Activated T-helper 17 cell treated with anti-CD3 and anti-CD28 coated beads, Interleukin-2, amount 50 U/mL, for 72 hours (primary cell): ENCODE measurements around the gene GNRH2. TPM values are rescaled to one million over a fixed set of nuclear protein-coding genes. Genes with fewer than 3 reads are reported as not detected.
A peak's percentile ranks its signal among the peaks of the same experiment; 100 is the strongest.
"Not testable (repeated sequence)": the region's sequence is repeated elsewhere in the genome, so short reads cannot be mapped to it uniquely, and the experiment has no call there.

Experiments used
- ATAC-seq: fragments of 150-1000 bp; cut with Tn5 transposase; replicated peaks from 2 replicates; pipeline ENCODE4 v1.10.0; 2021; ENCODE audit warnings: mild to moderate bottlenecking, moderate library complexity
- H3K27ac Mint-ChIP-seq: one replicate; pipeline ENCODE4 v1.8.0; 2022; ENCODE audit warnings: mixed read lengths
- H3K27me3 Mint-ChIP-seq: one replicate; pipeline ENCODE4 v1.8.0; 2022; ENCODE audit warnings: mixed read lengths
- H3K36me3 Mint-ChIP-seq: one replicate; pipeline ENCODE4 v1.8.0; 2022; ENCODE audit warnings: low read depth, mild to moderate bottlenecking, mixed read lengths
- H3K4me1 Mint-ChIP-seq: one replicate; pipeline ENCODE4 v1.8.0; 2022; ENCODE audit warnings: mixed read lengths
- H3K4me3 Mint-ChIP-seq: one replicate; pipeline ENCODE4 v1.8.0; 2022; ENCODE audit warnings: mild to moderate bottlenecking, mixed read lengths
- H3K9me3 Mint-ChIP-seq: one replicate; pipeline ENCODE4 v1.8.0; 2022; ENCODE audit warnings: mixed read lengths
- total RNA-seq, 2 donors: library from RNA; stranded (reverse); gene quantifications; one replicate each; pipeline ENCODE4 v1.2.3, GENCODE V29; 2022

Gene GNRH2
- total RNA-seq, 2 donors from 2014 or later: 0.61 to 13.7 TPM

DNA sequence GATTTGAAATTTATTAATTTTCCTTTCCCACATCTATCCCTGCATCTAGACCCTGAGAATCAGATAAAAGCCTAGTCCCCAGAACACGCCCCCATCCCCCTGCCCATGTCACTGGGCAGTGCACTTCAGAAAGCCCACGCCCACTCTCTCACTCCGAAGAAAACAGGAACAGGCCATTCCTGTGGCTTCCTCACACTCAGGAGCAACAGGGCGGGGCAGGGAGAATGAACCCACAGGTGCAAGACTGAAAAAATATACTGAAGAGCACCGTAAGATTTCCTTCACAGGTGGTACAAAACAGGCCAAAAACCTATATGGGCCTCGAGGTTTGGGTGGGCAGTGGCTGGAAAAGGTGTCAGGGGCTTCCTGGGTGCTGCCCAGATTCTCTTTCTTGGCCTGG lies 31.4 kb downstream of the GNRH2 start:
- H3K36me3 Mint-ChIP-seq: no peaks in the 10 kb centered on the region
- no peak for ATAC-seq
- H3K27me3 Mint-ChIP-seq: no peaks in the 10 kb centered on the region
- peaks cover 10% of the 10 kb centered on the region for H3K4me1 Mint-ChIP-seq
- H3K4me3 Mint-ChIP-seq: no peak overlapping the region
- H3K27ac Mint-ChIP-seq: no peak overlapping the region
- H3K9me3 Mint-ChIP-seq: no peaks in the 10 kb centered on the region

DNA sequence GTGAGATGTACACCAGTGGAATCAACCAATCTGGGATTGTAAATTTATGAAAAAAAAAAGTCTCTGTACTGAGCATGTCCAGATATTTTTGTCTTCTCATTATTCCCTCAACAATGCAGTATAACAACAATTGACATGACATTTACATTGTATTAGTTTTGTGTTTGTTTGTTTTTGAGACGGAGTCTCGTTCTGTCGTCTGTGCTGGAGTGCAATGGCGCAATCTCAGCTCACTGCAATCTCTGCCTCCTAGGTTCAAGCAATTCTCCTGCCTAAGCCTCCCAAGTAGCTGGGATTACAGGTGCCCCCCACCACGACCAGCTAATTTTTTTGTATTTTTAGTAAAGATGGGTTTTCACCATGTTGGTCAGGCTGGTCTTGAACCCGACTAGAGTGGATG lies 31.9 kb downstream of the GNRH2 start:
- not testable (repeated sequence) for H3K9me3 Mint-ChIP-seq, H3K4me3 Mint-ChIP-seq, H3K27ac Mint-ChIP-seq, H3K36me3 Mint-ChIP-seq, H3K27me3 Mint-ChIP-seq, ATAC-seq
- peaks cover 10% of the 10 kb centered on the region for H3K4me1 Mint-ChIP-seq

DNA sequence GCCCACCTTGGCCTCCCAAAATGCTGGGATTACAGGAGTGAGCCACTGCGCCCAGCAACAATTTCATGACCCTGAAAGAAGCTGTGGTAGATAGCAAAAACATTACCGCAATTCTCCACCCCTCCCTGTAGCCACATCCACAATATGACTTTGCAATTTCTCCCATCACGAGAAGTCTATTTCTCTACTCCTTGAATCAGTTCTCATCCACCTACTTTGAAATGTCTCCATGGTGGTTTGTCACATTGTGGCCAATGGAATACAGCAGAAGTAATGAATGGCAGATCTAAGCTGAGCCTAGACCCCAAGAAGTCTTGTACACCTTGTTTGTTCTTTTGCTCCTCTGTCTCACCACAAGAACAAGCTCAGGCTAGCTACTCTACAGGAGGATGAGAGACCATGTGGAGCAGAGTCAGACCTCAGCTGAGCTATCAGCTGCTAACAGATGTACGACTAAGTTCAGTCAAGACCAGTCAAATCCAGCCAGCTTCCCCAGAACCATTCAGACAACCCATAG lies 34.3 kb downstream of the GNRH2 start:
- no peaks in the 10 kb centered on the region for H3K9me3 Mint-ChIP-seq
- H3K27ac Mint-ChIP-seq: no peak overlapping the region
- H3K36me3 Mint-ChIP-seq: no peaks in the 10 kb centered on the region
- H3K27me3 Mint-ChIP-seq: peaks cover 22% of the 10 kb centered on the region
- peak overlapping the region; percentile 35 for H3K4me3 Mint-ChIP-seq
- peak; percentile 61 for ATAC-seq
- H3K4me1 Mint-ChIP-seq: peaks cover 4% of the 10 kb centered on the region

DNA sequence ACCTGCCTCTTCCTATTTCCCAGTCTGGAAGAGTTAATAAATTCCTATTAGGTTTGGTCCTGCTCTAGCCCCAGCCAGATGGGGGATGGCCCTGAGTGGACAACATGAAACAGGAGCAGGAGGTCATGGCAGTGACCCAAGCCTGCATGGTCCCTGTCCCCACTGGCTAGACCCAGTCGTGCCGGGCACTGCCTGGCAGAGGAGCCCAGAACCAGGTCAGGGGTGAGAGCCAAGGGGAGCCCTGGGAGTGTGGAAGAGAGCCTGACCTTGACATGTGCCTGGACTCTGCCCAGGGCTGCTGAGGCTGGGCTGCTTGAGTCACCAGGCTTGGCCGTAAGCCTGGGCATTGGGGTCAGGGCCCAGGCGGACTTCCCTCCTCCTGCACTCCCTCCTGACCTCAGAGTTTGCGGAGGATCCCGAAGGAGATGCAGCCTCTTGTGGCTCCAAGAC lies 37.5 kb downstream of the GNRH2 start:
- no peak for ATAC-seq
- Mint-ChIP-seq H3K9me3 (no peaks in the 10 kb centered on the region), H3K4me3 (no peak overlapping the region), H3K27ac (no peak overlapping the region), H3K36me3 (no peaks in the 10 kb centered on the region), H3K27me3 (peaks cover 34% of the 10 kb centered on the region), H3K4me1 (peaks cover 4% of the 10 kb centered on the region)

DNA sequence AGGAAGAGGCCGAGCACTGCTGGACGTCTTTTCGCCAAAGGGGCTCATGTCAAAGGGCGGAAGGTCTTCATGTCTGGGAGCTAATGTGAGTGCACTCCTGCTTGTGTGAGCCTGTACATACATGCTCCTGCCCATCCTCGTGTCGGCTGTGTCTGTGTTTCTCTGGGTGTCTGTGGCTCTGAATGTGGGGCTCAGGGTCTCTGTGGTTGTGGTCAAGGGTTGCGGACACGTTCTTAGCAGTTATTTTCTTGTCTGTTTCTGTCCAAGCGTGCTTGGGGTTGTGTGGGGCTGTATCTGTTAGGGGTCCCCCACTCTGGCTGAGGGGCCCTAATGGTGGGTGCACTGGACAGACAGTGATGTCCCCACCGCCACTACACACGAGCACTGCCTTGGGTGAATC lies 38.2 kb downstream of the GNRH2 start:
- Mint-ChIP-seq H3K9me3 (no peaks in the 10 kb centered on the region), H3K27ac (no peak overlapping the region), H3K36me3 (no peaks in the 10 kb centered on the region), H3K4me3 (peak overlapping the region; percentile 9), H3K27me3 (peaks cover 34% of the 10 kb centered on the region), H3K4me1 (peaks cover 4% of the 10 kb centered on the region)
- no peak for ATAC-seq

DNA sequence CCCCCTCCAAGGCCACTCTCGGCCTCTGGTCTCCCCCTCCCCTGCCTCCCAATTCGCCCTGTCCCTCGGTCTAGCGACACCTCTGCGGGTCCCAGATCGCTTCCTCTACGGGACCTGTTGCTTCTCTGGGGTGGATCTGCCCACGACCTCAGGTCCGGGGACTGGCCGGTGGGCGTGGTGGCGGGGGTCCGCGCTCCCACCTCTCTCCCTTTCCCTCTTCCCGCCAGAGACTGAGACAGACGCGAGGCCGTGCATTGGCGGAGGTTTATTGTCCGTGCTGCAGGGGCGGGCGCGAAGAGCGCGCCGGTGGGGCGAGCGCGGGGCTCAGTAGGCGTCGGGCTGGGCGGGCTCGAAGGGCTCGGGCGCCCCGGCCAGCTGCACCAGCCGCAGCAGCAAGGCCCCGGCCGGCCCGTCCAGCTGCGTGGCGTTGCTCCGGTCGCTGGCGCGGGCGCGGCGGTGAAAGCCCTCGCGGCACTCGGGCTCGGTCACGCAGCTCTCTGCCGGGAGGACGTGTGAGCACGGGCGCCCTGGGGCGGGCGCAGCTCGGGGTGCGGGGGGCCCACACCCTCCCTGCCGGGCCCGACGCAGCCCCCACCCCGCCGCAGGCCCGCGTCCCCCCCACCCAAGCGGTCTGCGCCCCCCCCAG lies 39.0 kb downstream of the GNRH2 start:
- Mint-ChIP-seq H3K4me3 (peak overlapping the region; percentile 9), H3K36me3 (no peaks in the 10 kb centered on the region), H3K27me3 (peaks cover 34% of the 10 kb centered on the region), H3K27ac (no peak overlapping the region), H3K4me1 (peaks cover 4% of the 10 kb centered on the region), H3K9me3 (no peaks in the 10 kb centered on the region)
- peak; percentile 30 for ATAC-seq

DNA sequence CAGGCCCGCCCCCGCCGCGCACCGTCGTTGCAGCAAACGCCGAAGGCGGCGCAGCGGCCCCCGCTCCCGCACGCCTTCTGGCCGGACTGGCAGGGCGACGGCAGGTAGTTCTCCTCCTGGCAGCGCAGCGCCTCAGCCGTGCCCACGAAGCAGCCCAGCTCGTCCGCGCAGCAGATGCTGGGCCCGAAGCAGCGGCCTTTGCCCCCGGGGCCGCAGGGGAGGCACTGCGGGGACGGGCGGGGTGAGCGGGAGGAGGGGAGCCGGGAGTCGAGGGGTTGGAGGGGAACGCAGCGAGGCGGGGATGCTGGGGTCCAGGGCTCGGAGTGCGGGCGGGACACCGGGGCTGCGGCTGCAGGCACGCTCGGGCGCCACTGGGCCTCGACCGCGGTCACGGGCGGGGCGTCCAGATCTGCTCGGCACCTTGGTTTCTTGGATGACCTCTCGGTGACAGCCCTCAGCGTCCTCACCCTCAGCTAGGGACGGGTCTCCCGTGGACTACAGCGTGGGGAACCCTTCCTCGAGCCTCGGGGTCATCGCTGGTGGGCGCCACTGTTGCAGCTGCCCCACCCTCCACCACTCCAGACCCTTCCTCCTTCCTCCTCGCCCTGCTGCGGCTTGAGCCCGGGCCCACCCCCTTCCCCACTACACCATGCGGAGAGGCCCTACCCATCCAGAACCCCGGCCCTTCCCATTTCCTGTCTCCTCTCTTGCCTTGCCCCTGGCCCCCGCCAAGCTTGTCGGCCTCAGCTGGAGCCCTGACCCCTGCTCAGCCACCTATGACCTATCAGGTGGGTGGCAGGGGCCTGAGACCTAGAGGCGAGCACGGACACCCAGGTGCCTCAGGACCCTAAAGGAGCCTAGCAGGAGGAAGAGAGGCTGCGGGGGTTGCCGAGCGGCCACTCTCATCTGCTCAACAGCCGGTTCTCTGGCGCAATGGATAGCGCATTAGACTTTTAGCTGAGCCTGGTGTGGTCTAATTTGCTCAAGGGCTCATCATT lies 39.8 kb downstream of the GNRH2 start:
- Mint-ChIP-seq H3K36me3 (no peaks in the 10 kb centered on the region), H3K27me3 (peaks cover 34% of the 10 kb centered on the region), H3K4me1 (no peaks in the 10 kb centered on the region), H3K27ac (no peak overlapping the region), H3K4me3 (peak overlapping the region; percentile 51), H3K9me3 (no peaks in the 10 kb centered on the region)
- ATAC-seq: peak; percentile 52

DNA sequence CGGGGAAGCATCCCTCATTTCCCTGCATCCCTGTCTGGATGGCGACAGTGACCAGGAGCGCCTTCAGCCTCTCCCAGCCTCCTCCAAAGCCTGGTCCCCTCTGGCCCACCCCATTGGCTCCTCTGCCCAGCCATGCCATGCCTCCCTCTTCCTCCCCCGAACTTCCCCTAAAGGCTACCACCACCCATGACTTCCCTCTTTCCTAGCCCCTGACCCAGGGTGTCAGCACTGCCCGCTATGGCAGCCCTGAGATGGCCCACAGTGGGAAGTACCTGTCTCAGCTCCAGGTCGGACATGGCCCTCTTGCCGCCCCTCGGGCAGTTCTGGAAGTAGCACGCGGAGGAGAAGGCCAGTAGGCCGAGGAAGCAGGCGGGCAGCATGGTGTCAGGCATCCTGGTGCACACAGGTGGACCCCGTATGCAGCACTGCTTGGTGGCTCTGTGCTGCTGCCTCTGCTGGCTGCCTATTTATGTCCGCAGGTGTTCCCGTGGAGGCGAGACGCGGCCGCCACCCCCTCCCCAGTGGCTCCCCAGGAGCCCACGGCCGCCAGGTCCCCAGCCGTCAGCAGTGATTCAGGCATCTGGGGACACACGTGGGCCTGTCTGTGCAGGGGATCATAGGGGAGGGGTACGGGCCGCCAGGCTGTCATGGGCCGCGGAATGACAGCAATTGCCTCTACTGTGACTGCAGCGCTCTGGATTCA lies 41.0 kb downstream of the GNRH2 start, which contains the start of gene AVP:
AVP (minus strand) TSS at position 442 of the 703 bp plus-strand sequence; CDS start at position 392, 50 bp downstream.
- H3K27ac Mint-ChIP-seq: no peak within 1 kb of the TSS
- H3K9me3 Mint-ChIP-seq: no peaks in the 10 kb centered on the region
- no peaks in the 10 kb centered on the region for H3K4me1 Mint-ChIP-seq
- peak within 1 kb of the TSS; percentile 51 for H3K4me3 Mint-ChIP-seq
- ATAC-seq: no peak
- H3K36me3 Mint-ChIP-seq: no peaks in the 10 kb centered on the region
- H3K27me3 Mint-ChIP-seq: peaks cover 34% of the 10 kb centered on the region

DNA sequence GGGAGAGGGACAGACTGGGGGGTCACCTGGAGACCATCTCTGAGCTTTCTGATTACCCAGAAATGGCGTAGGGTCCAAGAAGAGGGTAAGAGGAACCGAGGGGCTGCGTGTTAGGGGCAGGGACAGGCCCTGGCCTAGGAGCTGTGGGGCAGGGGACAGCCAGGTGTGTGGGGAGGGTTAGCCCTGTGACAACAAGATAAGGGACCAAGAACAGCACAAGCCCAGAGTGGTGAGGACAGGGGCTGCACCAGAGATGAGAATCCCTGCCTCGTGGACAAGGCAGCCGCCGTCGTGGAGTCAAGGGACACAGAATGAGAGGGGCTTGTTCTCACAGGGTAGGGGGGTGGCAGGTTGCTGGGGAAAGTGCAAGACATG lies 41.6 kb downstream of the GNRH2 start:
- H3K27ac Mint-ChIP-seq: no peak overlapping the region
- no peaks in the 10 kb centered on the region for H3K36me3 Mint-ChIP-seq
- ATAC-seq: no peak
- no peaks in the 10 kb centered on the region for H3K4me1 Mint-ChIP-seq
- peaks cover 39% of the 10 kb centered on the region for H3K27me3 Mint-ChIP-seq
- no peaks in the 10 kb centered on the region for H3K9me3 Mint-ChIP-seq
- no peak overlapping the region for H3K4me3 Mint-ChIP-seq

DNA sequence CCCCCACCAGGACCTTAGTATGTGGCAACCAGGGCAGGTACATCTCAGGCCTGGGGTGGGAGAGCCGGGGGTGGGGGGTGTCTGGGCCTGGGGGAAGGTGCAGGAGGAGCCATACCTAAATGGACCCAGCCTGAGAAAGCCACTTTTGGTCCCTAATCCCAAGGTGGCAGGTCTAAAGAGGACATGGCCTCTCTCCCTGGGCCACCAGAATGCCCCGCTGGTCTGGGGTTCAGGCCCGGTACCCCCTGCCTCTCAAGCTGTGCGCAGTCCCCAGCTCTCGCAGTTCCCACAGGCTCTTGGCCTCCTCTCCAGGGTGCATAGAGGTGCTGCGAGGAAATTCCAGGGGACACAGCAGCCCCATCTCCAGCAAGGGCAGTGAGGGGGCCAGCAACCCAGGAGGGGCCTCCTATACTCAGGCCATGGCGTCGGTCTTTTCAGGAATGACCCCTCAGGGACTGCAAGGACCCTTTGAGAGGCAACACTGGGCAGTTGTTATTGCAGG lies 42.2 kb downstream of the GNRH2 start:
- H3K4me3 Mint-ChIP-seq: no peak overlapping the region
- H3K27ac Mint-ChIP-seq: no peak overlapping the region
- ATAC-seq: no peak
- no peaks in the 10 kb centered on the region for H3K9me3 Mint-ChIP-seq
- peaks cover 39% of the 10 kb centered on the region for H3K27me3 Mint-ChIP-seq
- no peaks in the 10 kb centered on the region for H3K4me1 Mint-ChIP-seq
- no peaks in the 10 kb centered on the region for H3K36me3 Mint-ChIP-seq

DNA sequence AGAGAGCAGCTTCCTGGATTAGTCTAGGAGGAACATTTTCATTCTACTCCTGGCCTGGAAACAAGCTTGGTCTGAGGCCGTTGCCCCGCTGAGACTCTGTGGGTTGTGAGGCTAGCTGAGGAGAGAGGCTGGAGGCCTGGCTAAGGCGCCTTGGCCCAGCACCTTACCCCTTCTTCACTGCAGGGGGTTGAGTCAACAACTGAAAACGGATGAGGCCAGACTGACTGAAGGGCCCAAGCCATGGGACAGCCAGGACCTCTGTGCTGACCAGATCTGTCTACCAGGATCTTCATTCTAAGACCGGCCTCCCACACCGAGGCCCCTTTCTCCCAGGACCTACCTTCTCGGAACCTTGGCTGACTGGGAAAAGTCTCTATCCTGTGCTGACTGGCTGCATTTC lies 44.6 kb downstream of the GNRH2 start:
- Mint-ChIP-seq H3K36me3 (no peaks in the 10 kb centered on the region), H3K27me3 (peaks cover 28% of the 10 kb centered on the region), H3K9me3 (no peaks in the 10 kb centered on the region), H3K27ac (no peak overlapping the region), H3K4me1 (peaks cover 4% of the 10 kb centered on the region), H3K4me3 (no peak overlapping the region)
- no peak for ATAC-seq

DNA sequence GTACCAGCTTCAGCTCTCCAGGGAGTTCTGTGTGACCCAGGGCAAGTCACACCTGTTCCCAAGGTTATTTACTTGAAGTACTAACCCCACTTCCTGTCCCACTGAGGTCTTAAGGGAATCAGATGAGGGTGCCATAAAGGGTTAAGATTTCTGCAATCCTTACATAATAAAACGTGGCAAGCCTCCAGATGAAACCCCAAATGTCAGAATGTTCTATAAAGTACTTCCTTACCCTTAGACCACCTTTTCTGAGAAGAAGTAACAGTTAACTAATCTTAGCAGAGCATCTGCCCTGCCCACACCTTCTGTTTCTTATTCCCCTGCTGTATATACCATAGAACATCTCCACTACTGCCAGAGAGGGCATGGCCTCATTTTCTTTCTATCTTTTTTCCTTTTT lies 47.1 kb downstream of the GNRH2 start:
- H3K36me3 Mint-ChIP-seq: no peaks in the 10 kb centered on the region
- no peak overlapping the region for H3K4me3 Mint-ChIP-seq
- no peak for ATAC-seq
- H3K4me1 Mint-ChIP-seq: peaks cover 4% of the 10 kb centered on the region
- peaks cover 16% of the 10 kb centered on the region for H3K27me3 Mint-ChIP-seq
- no peaks in the 10 kb centered on the region for H3K9me3 Mint-ChIP-seq
- no peak overlapping the region for H3K27ac Mint-ChIP-seq

DNA sequence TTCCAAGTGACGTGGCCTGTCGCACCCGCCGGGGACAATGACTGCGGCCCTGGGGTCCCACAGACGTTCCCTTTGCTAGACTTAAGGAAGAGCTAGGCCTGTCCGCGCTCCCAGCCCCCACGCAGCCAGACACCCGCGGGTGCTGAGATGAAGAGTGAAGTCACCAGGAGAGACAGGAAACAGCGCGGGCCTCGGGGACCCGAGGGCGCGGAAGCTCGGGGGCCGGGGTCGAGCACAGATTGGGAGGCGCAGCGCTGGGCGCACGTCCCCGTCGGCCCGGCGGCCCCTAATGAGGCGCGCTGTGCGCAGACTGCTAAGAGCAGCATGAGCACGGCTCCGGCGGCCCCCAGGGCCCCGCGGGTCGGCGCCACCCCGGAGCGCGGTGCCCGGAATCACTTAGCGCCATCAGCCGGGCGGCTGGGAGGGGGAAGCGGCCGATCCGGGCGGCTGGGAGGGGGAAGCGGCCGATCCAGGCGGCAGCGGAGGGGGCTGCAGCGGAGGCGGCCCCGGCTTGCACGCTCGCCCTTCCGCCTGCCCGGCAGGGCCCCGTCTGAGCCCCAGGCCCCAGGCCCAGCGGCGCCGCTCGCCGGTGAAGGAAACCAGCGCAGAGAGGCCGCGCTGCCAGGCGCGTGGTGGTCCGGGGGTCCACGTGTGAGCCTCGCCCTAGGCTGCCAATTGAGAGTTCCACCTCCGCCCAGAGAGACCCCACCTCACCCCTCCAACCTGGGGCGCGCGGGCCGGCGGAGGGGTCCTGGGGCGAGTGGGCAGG lies 49.4 kb downstream of the GNRH2 start:
- H3K4me3 Mint-ChIP-seq: peak overlapping the region; percentile 73

More for the DNA sequence above, 49.4 kb downstream of the GNRH2 start:
- ATAC-seq: peak; percentile 69
- Mint-ChIP-seq H3K9me3 (no peaks in the 10 kb centered on the region), H3K27ac (no peak overlapping the region), H3K27me3 (peaks cover 16% of the 10 kb centered on the region), H3K36me3 (no peaks in the 10 kb centered on the region), H3K4me1 (peaks cover 4% of the 10 kb centered on the region)
